Measurements from ENCODE around the gene RNF126.

RNF126 gene

DNA sequence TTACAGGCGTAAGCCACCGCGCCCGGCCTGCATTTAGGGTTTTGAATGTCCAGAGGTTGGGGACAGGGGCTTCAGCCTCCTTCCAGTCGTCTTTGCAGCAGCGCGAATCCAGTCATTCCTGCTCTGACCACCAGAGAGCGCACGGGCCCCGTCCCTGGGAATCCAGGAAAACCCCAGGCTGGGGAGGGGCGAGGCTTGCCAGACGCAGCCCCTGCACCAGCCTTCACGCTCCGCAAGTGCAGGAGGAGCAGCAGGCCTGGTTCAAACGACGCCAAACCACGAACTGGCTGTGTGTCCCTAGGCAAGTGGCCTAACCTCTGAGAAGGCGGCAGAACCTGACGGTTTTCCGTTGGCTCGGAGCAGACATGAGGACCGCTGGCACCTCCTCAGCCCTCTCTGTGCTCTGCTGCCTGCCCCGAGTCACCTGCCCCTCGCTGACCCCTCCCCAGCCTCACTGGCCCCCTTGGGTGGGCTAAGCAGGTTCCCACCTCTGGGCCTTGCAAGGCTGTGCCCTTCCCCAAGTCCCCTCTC is 2.0 kb upstream of the RNF126 start:
- TF ChIP-seq, protein P1, sequence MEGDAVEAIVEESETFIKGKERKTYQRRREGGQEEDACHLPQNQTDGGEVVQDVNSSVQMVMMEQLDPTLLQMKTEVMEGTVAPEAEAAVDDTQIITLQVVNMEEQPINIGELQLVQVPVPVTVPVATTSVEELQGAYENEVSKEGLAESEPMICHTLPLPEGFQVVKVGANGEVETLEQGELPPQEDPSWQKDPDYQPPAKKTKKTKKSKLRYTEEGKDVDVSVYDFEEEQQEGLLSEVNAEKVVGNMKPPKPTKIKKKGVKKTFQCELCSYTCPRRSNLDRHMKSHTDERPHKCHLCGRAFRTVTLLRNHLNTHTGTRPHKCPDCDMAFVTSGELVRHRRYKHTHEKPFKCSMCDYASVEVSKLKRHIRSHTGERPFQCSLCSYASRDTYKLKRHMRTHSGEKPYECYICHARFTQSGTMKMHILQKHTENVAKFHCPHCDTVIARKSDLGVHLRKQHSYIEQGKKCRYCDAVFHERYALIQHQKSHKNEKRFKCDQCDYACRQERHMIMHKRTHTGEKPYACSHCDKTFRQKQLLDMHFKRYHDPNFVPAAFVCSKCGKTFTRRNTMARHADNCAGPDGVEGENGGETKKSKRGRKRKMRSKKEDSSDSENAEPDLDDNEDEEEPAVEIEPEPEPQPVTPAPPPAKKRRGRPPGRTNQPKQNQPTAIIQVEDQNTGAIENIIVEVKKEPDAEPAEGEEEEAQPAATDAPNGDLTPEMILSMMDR (conservative IDR thresholded peaks at IDR 0.05; ENCODE audit: low read depth, low read length), result peak; percentile 83
- Histone ChIP-seq H2AFZ (ENCODE audit: low read depth) (peak overlapping the region; percentile 34; the same call in 1 of the 2 replicates), H3K36me3 (ENCODE audit: insufficient read depth) (no peaks in the 10 kb centered on the region), H3K27ac (no peak overlapping the region), H3K4me2 (peak overlapping the region; percentile 39), H3K9ac (no peak overlapping the region), H3K79me2 (ENCODE audit: insufficient read depth, low read depth) (peaks cover 26% of the 10 kb centered on the region), H3K27me3 (ENCODE audit: insufficient read depth, low read depth) (peaks cover 32% of the 10 kb centered on the region), H4K20me1 (ENCODE audit: insufficient read depth) (peaks cover 2% of the 10 kb centered on the region; the same call in 1 of the 2 replicates), H3K4me3 (IDR thresholded peaks at IDR 0.05; ENCODE audit: insufficient read depth, low read depth, low read length) (no peak overlapping the region), H3K4me1 (ENCODE audit: low read depth, poor library complexity, severe bottlenecking) (peaks cover 20% of the 10 kb centered on the region)

DNA sequence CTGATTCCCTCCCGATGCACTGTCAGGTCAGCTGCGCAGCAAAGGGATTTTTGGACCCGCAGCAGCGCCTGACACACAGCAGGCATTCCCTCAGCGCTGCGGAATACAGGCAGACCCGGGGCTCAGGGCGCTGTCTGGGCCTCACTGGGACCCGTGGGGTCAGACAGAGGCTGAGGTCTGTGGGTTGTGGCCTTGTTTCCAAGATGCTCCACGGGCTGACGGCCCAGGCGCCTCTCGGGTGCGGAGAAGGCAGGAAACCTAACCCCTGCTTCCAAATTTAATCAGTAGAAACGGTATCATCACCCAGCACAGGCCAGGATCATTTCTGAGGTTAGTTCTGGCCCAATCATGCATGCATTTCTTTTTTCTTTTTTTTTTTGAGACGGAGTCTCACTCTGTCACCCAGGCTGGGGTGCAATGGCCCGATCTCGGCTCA is 686 bp upstream of the RNF126 start:
- H3K4me3 ChIP-seq (IDR thresholded peaks at IDR 0.05; ENCODE audit: insufficient read depth, low read depth, low read length), result no peak overlapping the region
- peaks cover 19% of the 10 kb centered on the region for H3K27me3 ChIP-seq (ENCODE audit: insufficient read depth, low read depth)
- H3K4me2 ChIP-seq, result peak overlapping the region; percentile 86
- TF ChIP-seq, protein P1 (conservative IDR thresholded peaks at IDR 0.05; ENCODE audit: low read depth, low read length), result no peak
- peaks cover 13% of the 10 kb centered on the region for H4K20me1 ChIP-seq (ENCODE audit: insufficient read depth)
- H3K27ac ChIP-seq, result no peak overlapping the region
- peaks cover 33% of the 10 kb centered on the region for H3K4me1 ChIP-seq (ENCODE audit: low read depth, poor library complexity, severe bottlenecking)
- no peaks in the 10 kb centered on the region for H3K36me3 ChIP-seq (ENCODE audit: insufficient read depth)
- peak overlapping the region; percentile 83 for H2AFZ ChIP-seq (ENCODE audit: low read depth)
- H3K9ac ChIP-seq, result peak overlapping the region; percentile 37; the same call in 1 of the 2 replicates
- H3K79me2 ChIP-seq (ENCODE audit: insufficient read depth, low read depth), result peaks cover 39% of the 10 kb centered on the region

DNA sequence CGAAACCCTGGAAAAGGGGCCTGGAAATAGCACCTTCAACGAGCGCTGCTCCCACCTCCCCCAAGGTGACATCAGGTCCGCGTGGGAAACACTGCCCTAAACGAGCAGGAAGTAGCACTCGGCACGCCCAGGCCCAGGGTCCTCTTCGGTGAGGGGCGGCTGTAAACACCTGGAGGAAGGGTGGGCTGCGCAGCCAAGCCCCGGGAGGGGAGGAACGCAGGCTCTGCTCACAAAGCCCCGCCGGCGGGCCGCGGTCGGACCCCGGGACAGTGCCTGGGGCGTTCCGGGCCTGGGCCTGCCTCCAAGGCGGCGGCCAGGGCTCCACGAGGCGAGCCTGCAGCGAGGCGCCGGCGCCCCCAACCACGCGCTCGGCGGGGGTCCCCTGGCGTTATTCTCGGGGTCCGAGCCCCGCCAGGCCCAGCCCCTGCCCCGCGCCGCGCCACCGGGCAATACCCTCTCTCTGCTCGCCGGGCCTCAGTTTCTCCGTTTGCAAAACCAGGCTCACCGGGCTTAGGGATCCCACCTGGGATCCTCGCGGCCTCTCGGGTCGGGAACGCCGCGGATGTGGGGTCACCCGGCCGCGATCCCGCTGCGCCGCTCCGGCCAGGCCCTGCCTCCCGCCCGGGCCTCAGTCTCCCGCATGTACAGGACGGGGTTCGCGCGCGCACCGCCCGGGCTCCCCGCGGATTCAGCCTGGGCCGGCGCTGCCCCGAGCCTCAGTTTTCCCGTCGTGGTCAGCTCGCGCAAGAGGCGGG is 630 bp downstream of the RNF126 start:
- peak overlapping the region; percentile 28 for H3K4me3 ChIP-seq (IDR thresholded peaks at IDR 0.05; ENCODE audit: insufficient read depth, low read depth, low read length)
- TF ChIP-seq, protein P1 (conservative IDR thresholded peaks at IDR 0.05; ENCODE audit: low read depth, low read length), result no peak
- peaks cover 52% of the 10 kb centered on the region for H3K79me2 ChIP-seq (ENCODE audit: insufficient read depth, low read depth)
- peak overlapping the region; percentile 97 for H3K4me2 ChIP-seq
- H3K27me3 ChIP-seq (ENCODE audit: insufficient read depth, low read depth), result peaks cover 7% of the 10 kb centered on the region
- H2AFZ ChIP-seq (ENCODE audit: low read depth), result no peak overlapping the region
- H4K20me1 ChIP-seq (ENCODE audit: insufficient read depth), result peaks cover 26% of the 10 kb centered on the region
- no peaks in the 10 kb centered on the region for H3K36me3 ChIP-seq (ENCODE audit: insufficient read depth)
- peaks cover 36% of the 10 kb centered on the region for H3K4me1 ChIP-seq (ENCODE audit: low read depth, poor library complexity, severe bottlenecking)
- H3K9ac ChIP-seq, result peak overlapping the region; percentile 97
- H3K27ac ChIP-seq, result peak overlapping the region; percentile 97

GRCh38 chr19:661427-662196 is 1.4 kb downstream of the RNF126 start:
- Histone ChIP-seq H3K4me3 (IDR thresholded peaks at IDR 0.05; ENCODE audit: insufficient read depth, low read depth, low read length) (peak overlapping the region; percentile 28), H3K4me2 (peak overlapping the region; percentile 97), H3K36me3 (ENCODE audit: insufficient read depth) (no peaks in the 10 kb centered on the region), H3K27ac (peak overlapping the region; percentile 97), H2AFZ (ENCODE audit: low read depth) (no peak overlapping the region), H3K4me1 (ENCODE audit: low read depth, poor library complexity, severe bottlenecking) (peaks cover 36% of the 10 kb centered on the region), H3K79me2 (ENCODE audit: insufficient read depth, low read depth) (peaks cover 60% of the 10 kb centered on the region), H3K27me3 (ENCODE audit: insufficient read depth, low read depth) (peaks cover 4% of the 10 kb centered on the region; the same call in 1 of the 2 replicates), H3K9ac (peak overlapping the region; percentile 97), H4K20me1 (ENCODE audit: insufficient read depth) (peaks cover 34% of the 10 kb centered on the region)
- TF ChIP-seq, protein P1 (conservative IDR thresholded peaks at IDR 0.05; ENCODE audit: low read depth, low read length), result no peak

All from KMS-11 (cell line).